ENCODE data around the gene LRMDA. TPM values are rescaled to one million over a fixed set of nuclear protein-coding genes. Genes with fewer than 3 reads are reported as not detected.
A peak's percentile ranks its signal among the peaks of the same experiment; 100 is the strongest.

LRMDA gene
- total and polyA plus RNA-seq, 7 donors, result 2.8 to 22.2 (median 9.0) TPM

- intact Hi-C loops (cut with DNase I), result no loop called here
- Histone ChIP-seq H3K9me3 (no peaks in the 10 kb centered on the region), H3K27ac (no peak overlapping the region), H3K4me1 (peaks cover 0 to 8% (median 3%) of the 10 kb centered on the region in 4 donors), H3K36me3 (no peaks in the 10 kb centered on the region), H3K4me3 (no peak overlapping the region), H3K27me3 (no peaks in the 10 kb centered on the region)
- no peak for DNase-seq
- WGBS, 2 donors, result 39 to 84% methylated on average over 4 of the region's 4 CpGs
- TF ChIP-seq POLR2A (IDR thresholded peaks at IDR 0.05), result no peak
- no peak for TF ChIP-seq POLR2AphosphoS5 (IDR thresholded peaks at IDR 0.05)
- no peak for TF ChIP-seq CTCF (IDR thresholded peaks at IDR 0.05)
Observed at GRCh38 chr10:76416642-76417041, 985.2 kb downstream of the LRMDA start.

GRCh38 chr10:76420725-76421124, 989.3 kb downstream of the LRMDA start:
- intact Hi-C loops (cut with DNase I), result no loop called here
- TF ChIP-seq POLR2AphosphoS5 (IDR thresholded peaks at IDR 0.05) (no peak), CTCF (IDR thresholded peaks at IDR 0.05) (no peak), POLR2A (IDR thresholded peaks at IDR 0.05) (no peak), EP300 (IDR thresholded peaks at IDR 0.05) (no peak)
- no peak for DNase-seq
- Histone ChIP-seq H3K36me3 (no peaks in the 10 kb centered on the region), H3K4me1 (peaks cover 0 to 8% (median 0%) of the 10 kb centered on the region in 4 donors), H3K27ac (no peak overlapping the region), H3K27me3 (no peaks in the 10 kb centered on the region), H3K4me3 (no peak overlapping the region), H3K9me3 (no peaks in the 10 kb centered on the region)
- 22 to 70% methylated on average over 4 of the region's 4 CpGs for WGBS, 2 donors

- DNase-seq, result no peak
- TF ChIP-seq POLR2A (IDR thresholded peaks at IDR 0.05) (no peak), POLR2AphosphoS5 (IDR thresholded peaks at IDR 0.05) (no peak)
- 93 to 94% methylated on average over 4 of the region's 4 CpGs for WGBS, 2 donors
- H3K36me3 ChIP-seq, result no peaks in the 10 kb centered on the region
- no peaks in the 10 kb centered on the region for H3K27me3 ChIP-seq
- no peak overlapping the region for H3K4me3 ChIP-seq
- H3K9me3 ChIP-seq, result no peaks in the 10 kb centered on the region
- H3K4me1 ChIP-seq, result peaks cover 0 to 10% (median 0%) of the 10 kb centered on the region in 4 donors
- no peak overlapping the region for H3K27ac ChIP-seq
- intact Hi-C loops (cut with DNase I), result no loop called here
Observed at GRCh38 chr10:76422769-76423168, 991.3 kb downstream of the LRMDA start.

GRCh38 chr10:76428551-76429367, 997.3 kb downstream of the LRMDA start:
- no peaks in the 10 kb centered on the region for H3K36me3 ChIP-seq
- no peak for DNase-seq
- H3K4me1 ChIP-seq, result peaks cover 0 to 57% (median 49%) of the 10 kb centered on the region in 4 donors
- TF ChIP-seq CTCF (IDR thresholded peaks at IDR 0.05) (no peak), POLR2AphosphoS5 (IDR thresholded peaks at IDR 0.05) (no peak), EP300 (IDR thresholded peaks at IDR 0.05) (no peak), POLR2A (IDR thresholded peaks at IDR 0.05) (no peak)
- no peak overlapping the region for H3K4me3 ChIP-seq
- intact Hi-C loops (cut with DNase I), result no loop called here
- H3K27me3 ChIP-seq, result no peaks in the 10 kb centered on the region
- H3K9me3 ChIP-seq, result no peaks in the 10 kb centered on the region
- 75 to 76% methylated on average over 4 of the region's 4 CpGs for WGBS, 2 donors
- peak overlapping the region; percentile 78 to 82 (median 80) for H3K27ac ChIP-seq

- peak; percentile 70 for DNase-seq
- 68 to 89% methylated on average over 12 of the region's 12 CpGs for WGBS, 2 donors
- H3K27ac ChIP-seq, result peak overlapping the region; percentile 78 to 82 (median 80)
- peak overlapping the region in 3 of 4 donors; percentile 1 to 36 (median 26) for H3K4me3 ChIP-seq
- no peak for TF ChIP-seq EP300 (IDR thresholded peaks at IDR 0.05)
- TF ChIP-seq CTCF (IDR thresholded peaks at IDR 0.05), result no peak
- peak in 3 of 4 donors; percentile 28 to 42 (median 34) for TF ChIP-seq POLR2AphosphoS5 (IDR thresholded peaks at IDR 0.05)
- TF ChIP-seq POLR2A (IDR thresholded peaks at IDR 0.05), result no peak
- no peaks in the 10 kb centered on the region for H3K9me3 ChIP-seq
- peaks cover 0 to 57% (median 49%) of the 10 kb centered on the region in 4 donors for H3K4me1 ChIP-seq
- no peaks in the 10 kb centered on the region for H3K36me3 ChIP-seq
- intact Hi-C loops (cut with DNase I), result no loop called here
- no peaks in the 10 kb centered on the region for H3K27me3 ChIP-seq
Observed at GRCh38 chr10:76429368-76430060, 998.1 kb downstream of the LRMDA start.

Measured in sigmoid colon (tissue), 7 donors.